Astrocyte (in vitro differentiated cells and primary cell): ENCODE results near the gene ZGPAT. TPM values are rescaled to one million over a fixed set of nuclear protein-coding genes. Genes with fewer than 3 reads are reported as not detected.

Source experiments
- DNase-seq: peaks from one replicate; pipeline ENCODE4 v3.0.0-alpha.2; 2010; ENCODE audit warnings: low read depth
- FAIRE-seq: peaks from 2 replicates; lab custom pipeline; 2011; peaks lifted over from hg19 to GRCh38; lab: Jason Lieb, UNC
- H2AFZ ChIP-seq: 2 replicates; pipeline ENCODE4 v1.6.0; 2012; ENCODE audit warnings: low read depth, low read length, inconsistent platforms
- H3K27ac ChIP-seq: 2 replicates; pipeline ENCODE4 v1.5.1; 2011; ENCODE audit warnings: low read depth, low read length, inconsistent platforms
- H3K27me3 ChIP-seq: 2 replicates; pipeline ENCODE4 v1.6.0; 2011; ENCODE audit warnings: low read length, inconsistent platforms; ENCODE audit not compliant: insufficient read depth
- H3K36me3 ChIP-seq: 2 replicates; pipeline ENCODE4 v1.5.1; 2011; ENCODE audit warnings: low read length, inconsistent platforms; ENCODE audit not compliant: insufficient read depth
- H3K4me1 ChIP-seq: 2 replicates; pipeline ENCODE4 v1.5.1; 2011; ENCODE audit warnings: low read length, inconsistent platforms; ENCODE audit not compliant: insufficient read depth
- H3K4me2 ChIP-seq: 2 replicates; pipeline ENCODE4 v1.6.0; 2012; ENCODE audit warnings: low read length, inconsistent platforms
- H3K4me3 ChIP-seq: 2 replicates; pipeline ENCODE4 v1.5.1; 2011; ENCODE audit warnings: low read depth, mild to moderate bottlenecking, low read length, inconsistent platforms; ENCODE audit not compliant: insufficient read depth
- H3K79me2 ChIP-seq: 2 replicates; pipeline ENCODE4 v1.6.0; 2012; ENCODE audit warnings: mild to moderate bottlenecking, low read length, inconsistent platforms; ENCODE audit not compliant: insufficient read depth
- H3K9ac ChIP-seq: 2 replicates; pipeline ENCODE4 v1.6.0; 2012; ENCODE audit warnings: mild to moderate bottlenecking, low read length, inconsistent platforms
- H3K9me3 ChIP-seq: 2 replicates; pipeline ENCODE4 v1.5.1; 2012; ENCODE audit warnings: low read depth, mild to moderate bottlenecking, low read length, inconsistent platforms; ENCODE audit not compliant: insufficient read depth
- H4K20me1 ChIP-seq: 2 replicates; pipeline ENCODE4 v1.6.0; 2012; ENCODE audit warnings: low read length, inconsistent platforms; ENCODE audit not compliant: insufficient read depth
- H3K27ac Mint-ChIP-seq: one replicate; pipeline ENCODE4 v1.8.0; 2021; ENCODE audit warnings: mild to moderate bottlenecking, mixed read lengths; ENCODE audit not compliant: unreplicated experiment
- H3K27me3 Mint-ChIP-seq: one replicate; pipeline ENCODE4 v1.8.0; 2021; ENCODE audit warnings: low read depth, mixed read lengths; ENCODE audit not compliant: unreplicated experiment
- H3K36me3 Mint-ChIP-seq: one replicate; pipeline ENCODE4 v1.8.0; 2021; ENCODE audit warnings: low read depth, mixed read lengths; ENCODE audit not compliant: unreplicated experiment
- H3K4me1 Mint-ChIP-seq: one replicate; pipeline ENCODE4 v1.8.0; 2021; ENCODE audit warnings: low read depth, mixed read lengths; ENCODE audit not compliant: unreplicated experiment
- H3K4me3 Mint-ChIP-seq: one replicate; pipeline ENCODE4 v1.8.0; 2021; ENCODE audit warnings: mild to moderate bottlenecking, moderate library complexity, mixed read lengths; ENCODE audit not compliant: unreplicated experiment
- H3K9me3 Mint-ChIP-seq: one replicate; pipeline ENCODE4 v1.8.0; 2021; ENCODE audit warnings: mild to moderate bottlenecking, mixed read lengths; ENCODE audit not compliant: unreplicated experiment
- CTCF ChIP-seq: IDR thresholded peaks from 2 replicates; pipeline ENCODE4 v1.5.1; 2011; ENCODE audit warnings: low read depth, mild to moderate bottlenecking, inconsistent platforms, low read length, moderate library complexity; ENCODE audit not compliant: insufficient read depth
- EZH2 ChIP-seq: IDR thresholded peaks from 2 replicates; pipeline ENCODE4 v1.6.1; 2012; ENCODE audit warnings: mild to moderate bottlenecking, low read length, inconsistent platforms; ENCODE audit not compliant: insufficient read depth
- total RNA-seq: library from RNA; stranded (reverse); gene quantifications from 2 replicates; pipeline ENCODE4 v1.2.1, GENCODE V29; 2021

The ZGPAT gene
- total RNA-seq, 1 donor from 2014 or later, result 24.8 TPM

GRCh38 chr20:63695424-63696305, 12.2 kb upstream of the ZGPAT start:
- peak overlapping the region; percentile 7 for H3K27ac Mint-ChIP-seq
- FAIRE-seq, result no peak

GRCh38 chr20:63696306-63696627, 11.6 kb upstream of the ZGPAT start:
- no peak for FAIRE-seq
- Histone ChIP-seq H2AFZ (no peak overlapping the region), H3K36me3 (no peaks in the 10 kb centered on the region), H3K79me2 (peaks cover 14% of the 10 kb centered on the region), H3K9me3 (no peaks in the 10 kb centered on the region), H3K9ac (peak overlapping the region; percentile 58), H4K20me1 (no peaks in the 10 kb centered on the region), H3K27ac (peak overlapping the region; percentile 42), H3K4me3 (no peak overlapping the region), H3K27me3 (no peaks in the 10 kb centered on the region), H3K4me1 (peaks cover 36% of the 10 kb centered on the region), H3K4me2 (peak overlapping the region; percentile 82)
- DNase-seq, result peak; percentile 33
- TF ChIP-seq EZH2 (no peak), CTCF (no peak)
- no peaks in the 10 kb centered on the region for H3K27me3 Mint-ChIP-seq
- H3K27ac Mint-ChIP-seq, result peak overlapping the region; percentile 7
- H3K36me3 Mint-ChIP-seq, result peaks cover 3% of the 10 kb centered on the region
- no peak overlapping the region for H3K4me3 Mint-ChIP-seq
- H3K4me1 Mint-ChIP-seq, result peaks cover 6% of the 10 kb centered on the region
- no peaks in the 10 kb centered on the region for H3K9me3 Mint-ChIP-seq

More at GRCh38 chr20:63695424-63696305, 12.2 kb upstream of the ZGPAT start:
- H3K4me1 ChIP-seq, result peaks cover 36% of the 10 kb centered on the region
- H3K4me1 Mint-ChIP-seq, result peaks cover 6% of the 10 kb centered on the region
- H3K9ac ChIP-seq, result peak overlapping the region; percentile 58
- no peaks in the 10 kb centered on the region for H3K27me3 Mint-ChIP-seq
- H3K4me3 Mint-ChIP-seq, result no peak overlapping the region
- peaks cover 14% of the 10 kb centered on the region for H3K79me2 ChIP-seq
- H3K4me3 ChIP-seq, result no peak overlapping the region
- H3K36me3 Mint-ChIP-seq, result peaks cover 3% of the 10 kb centered on the region
- H4K20me1 ChIP-seq, result no peaks in the 10 kb centered on the region
- no peak overlapping the region for H3K27ac ChIP-seq
- H2AFZ ChIP-seq, result no peak overlapping the region
- peak overlapping the region; percentile 82 for H3K4me2 ChIP-seq
- H3K27me3 ChIP-seq, result no peaks in the 10 kb centered on the region
- no peaks in the 10 kb centered on the region for H3K9me3 ChIP-seq
- H3K9me3 Mint-ChIP-seq, result no peaks in the 10 kb centered on the region
- no peaks in the 10 kb centered on the region for H3K36me3 ChIP-seq
- no peak for DNase-seq
- no peak for TF ChIP-seq EZH2
- TF ChIP-seq CTCF, result no peak
